Renal pelvis (tissue), 4 donors: ENCODE measurements around the gene SLC35F4. TPM values are rescaled to one million over a fixed set of nuclear protein-coding genes. Genes with fewer than 3 reads are reported as not detected.

Experiments used
- DNase-seq: peaks from one replicate; pipeline ENCODE4 v3.0.0-alpha.2; 2013
- polyA plus RNA-seq, 3 donors: library from polyadenylated mRNA; unstranded; fragments of 120-200 nt; gene quantifications; one replicate each; pipeline ENCODE4 v1.2.1, GENCODE V29; 2013; ENCODE audit not compliant: insufficient read length in 3 of 3

The SLC35F4 gene
- polyA plus RNA-seq, 3 donors = 3.7 to 4.6 (median 4.0) TPM

- DNase-seq = no peak
These were observed 231.6 kb downstream of the SLC35F4 start for GRCh38 chr14:57634335-57634734.

- no peak for DNase-seq
These were observed 233.2 kb downstream of the SLC35F4 start for GRCh38 chr14:57632649-57633048.

- no peak for DNase-seq
These were observed 248.4 kb downstream of the SLC35F4 start for GRCh38 chr14:57617510-57617909.

GRCh38 chr14:57612946-57613345, 252.9 kb downstream of the SLC35F4 start:
- DNase-seq = no peak

- no peak for DNase-seq
These were observed 254.3 kb downstream of the SLC35F4 start for GRCh38 chr14:57611555-57612075.

GRCh38 chr14:57610631-57611030, 255.3 kb downstream of the SLC35F4 start:
- DNase-seq = no peak

- DNase-seq = no peak
These were observed 256.5 kb downstream of the SLC35F4 start for GRCh38 chr14:57609192-57610075.

- no peak for DNase-seq
These were observed 258.8 kb downstream of the SLC35F4 start for GRCh38 chr14:57607086-57607485.

GRCh38 chr14:57583396-57583795, 282.5 kb downstream of the SLC35F4 start:
- DNase-seq = no peak

- DNase-seq = no peak
These were observed 283.1 kb downstream of the SLC35F4 start for GRCh38 chr14:57582746-57583145.

GRCh38 chr14:57578801-57579200, 287.1 kb downstream of the SLC35F4 start:
- DNase-seq = no peak

GRCh38 chr14:57576498-57576897, 289.4 kb downstream of the SLC35F4 start:
- DNase-seq = no peak

GRCh38 chr14:57575482-57575881, 290.4 kb downstream of the SLC35F4 start:
- no peak for DNase-seq

- no peak for DNase-seq
These were observed 291.1 kb downstream of the SLC35F4 start for GRCh38 chr14:57574617-57575288.

- DNase-seq = no peak
These were observed 292.7 kb downstream of the SLC35F4 start for GRCh38 chr14:57573173-57573572.

- no peak for DNase-seq
These were observed 297.3 kb downstream of the SLC35F4 start for GRCh38 chr14:57568554-57568953.

GRCh38 chr14:57567220-57567619, 298.7 kb downstream of the SLC35F4 start:
- DNase-seq = no peak

GRCh38 chr14:57560681-57561080, 305.2 kb downstream of the SLC35F4 start:
- no peak for DNase-seq

- DNase-seq = peak; percentile 67
These were observed 306.3 kb downstream of the SLC35F4 start for GRCh38 chr14:57559576-57559975.

GRCh38 chr14:57549765-57550420, 316.0 kb downstream of the SLC35F4 start:
- no peak for DNase-seq

- no peak for DNase-seq
These were observed 316.8 kb downstream of the SLC35F4 start for GRCh38 chr14:57549016-57549564.

GRCh38 chr14:57547131-57547530, 318.8 kb downstream of the SLC35F4 start:
- DNase-seq = no peak
